Activated CD4-positive, alpha-beta T cell treated with anti-CD3 and anti-CD28 coated beads for 1 hour (primary cell): ENCODE measurements around the gene DSE.

Experiments used
- DNase-seq: peaks from one replicate; pipeline ENCODE4 v3.0.0-alpha.2; 2020

DSE gene

DNA sequence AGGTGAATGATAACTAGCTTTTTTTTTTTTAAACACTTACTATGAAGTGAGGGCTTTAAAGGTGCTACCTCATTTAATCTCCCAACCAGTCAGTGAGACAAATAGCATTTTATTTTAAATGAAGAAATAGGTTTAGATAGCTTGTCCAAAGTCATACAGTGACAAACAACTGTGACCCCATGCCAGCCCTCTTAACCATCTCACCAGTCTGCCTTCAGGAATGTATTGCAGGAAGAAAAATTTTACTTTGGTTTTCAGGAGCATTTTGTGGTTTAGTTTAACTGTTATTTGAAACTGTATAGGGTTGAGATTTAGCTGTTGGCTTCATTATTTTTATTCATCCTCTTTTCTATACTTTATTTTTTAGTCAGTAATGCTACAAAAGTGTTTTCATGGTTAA is 18.6 kb downstream of the DSE start:
- DNase-seq = no peak

- DNase-seq = no peak
These were observed 19.8 kb downstream of the DSE start for GRCh38 chr6:116390581-116390980.

DNA sequence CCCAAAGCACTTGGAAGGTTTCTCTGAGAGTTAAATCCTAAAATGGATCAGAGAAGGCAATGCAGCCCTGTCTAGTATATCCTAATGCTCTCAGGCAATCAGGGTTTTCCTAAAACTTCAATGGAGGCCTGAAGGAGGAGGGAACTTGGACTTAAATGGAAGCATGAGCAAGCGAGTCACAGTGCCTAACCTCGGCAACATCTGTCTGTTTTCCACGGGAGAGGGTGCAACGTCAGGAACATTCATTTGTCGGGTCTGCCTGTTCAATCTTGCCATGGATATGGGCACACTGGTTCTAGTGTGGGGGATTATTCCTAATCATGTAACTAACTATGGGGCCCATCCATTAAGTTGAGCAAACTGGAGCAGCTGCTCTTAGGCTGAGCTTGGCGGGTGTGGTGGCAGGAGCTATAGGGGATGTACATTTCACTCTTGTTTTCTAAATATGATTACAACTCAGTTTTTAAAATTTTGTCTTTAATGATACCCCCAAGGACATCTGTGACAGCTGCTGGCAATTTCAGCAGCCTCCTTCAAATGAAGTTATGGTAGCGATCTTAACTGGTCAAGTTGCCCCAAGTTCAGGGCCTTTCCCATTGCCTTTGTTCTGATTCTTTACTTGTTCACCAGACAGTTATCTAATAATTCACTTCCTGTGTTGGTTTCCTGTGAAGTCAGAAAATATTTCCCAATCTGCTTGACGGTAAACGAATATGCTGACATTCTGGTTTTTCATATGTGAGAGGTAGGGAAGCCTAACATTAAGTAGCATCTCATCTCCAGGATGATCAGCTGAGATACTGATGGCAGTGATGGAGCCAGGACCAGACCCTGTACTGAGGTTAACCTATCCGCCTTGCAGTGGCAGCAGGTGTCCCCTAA is 21.6 kb downstream of the DSE start:
- DNase-seq = no peak

DNA sequence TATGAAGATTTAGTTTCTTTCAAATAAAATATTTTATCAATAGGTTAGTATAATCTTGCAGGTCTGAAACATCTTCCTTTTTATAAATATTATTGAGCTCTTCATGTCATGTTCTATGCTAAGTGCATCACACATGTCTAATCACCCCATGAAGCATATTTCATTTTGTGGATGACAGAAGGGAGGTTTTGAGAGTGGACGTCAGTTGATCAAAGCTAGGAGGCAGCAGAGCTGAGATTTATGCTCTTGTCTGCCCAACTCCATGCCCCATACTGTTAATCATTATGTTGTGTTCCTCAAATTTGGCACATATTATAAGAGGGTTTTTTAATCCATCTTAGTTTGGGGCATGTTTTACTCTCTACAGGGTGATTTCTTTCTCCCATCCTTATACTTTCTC is 22.7 kb downstream of the DSE start:
- DNase-seq = no peak

DNA sequence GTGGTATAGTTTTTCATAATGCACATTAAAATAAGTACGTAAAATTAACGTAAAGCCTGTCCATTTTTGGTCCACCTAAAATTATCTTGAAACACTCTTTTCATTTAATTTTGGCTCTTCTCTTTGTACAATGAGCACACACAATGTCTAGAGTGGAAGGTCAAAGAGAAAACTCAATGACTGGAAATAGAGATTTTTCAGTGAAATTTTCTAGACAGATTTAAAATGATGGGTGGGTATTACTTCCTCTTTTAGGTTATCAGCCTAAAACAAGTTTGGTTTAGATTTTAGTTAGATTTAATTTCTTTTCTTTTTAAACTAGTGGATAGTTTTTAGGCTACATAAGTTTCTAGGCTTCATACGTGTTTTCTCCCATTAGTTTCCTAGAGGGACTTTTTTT is 24.9 kb downstream of the DSE start:
- no peak for DNase-seq

DNA sequence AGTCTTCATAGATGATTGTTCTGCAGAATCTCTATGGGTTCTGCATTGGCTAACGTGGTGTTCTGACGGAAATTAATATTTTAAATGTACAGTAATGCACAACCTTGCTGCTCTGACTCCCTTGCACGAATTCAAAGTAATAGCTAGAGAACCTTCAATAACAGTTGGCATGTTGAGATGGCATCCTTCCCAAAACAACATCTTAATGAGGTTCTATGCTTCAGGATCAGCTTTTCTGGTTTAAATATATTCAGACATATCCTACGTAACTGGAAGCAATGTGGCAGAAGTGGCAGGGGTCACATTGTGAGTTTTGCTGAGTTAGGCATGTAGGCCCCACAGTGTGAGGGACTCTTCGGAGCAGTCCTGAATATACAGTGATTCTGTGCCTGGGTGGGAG is 25.7 kb downstream of the DSE start:
- no peak for DNase-seq

GRCh38 chr6:116397914-116398313 is 27.2 kb downstream of the DSE start:
- no peak for DNase-seq

DNA sequence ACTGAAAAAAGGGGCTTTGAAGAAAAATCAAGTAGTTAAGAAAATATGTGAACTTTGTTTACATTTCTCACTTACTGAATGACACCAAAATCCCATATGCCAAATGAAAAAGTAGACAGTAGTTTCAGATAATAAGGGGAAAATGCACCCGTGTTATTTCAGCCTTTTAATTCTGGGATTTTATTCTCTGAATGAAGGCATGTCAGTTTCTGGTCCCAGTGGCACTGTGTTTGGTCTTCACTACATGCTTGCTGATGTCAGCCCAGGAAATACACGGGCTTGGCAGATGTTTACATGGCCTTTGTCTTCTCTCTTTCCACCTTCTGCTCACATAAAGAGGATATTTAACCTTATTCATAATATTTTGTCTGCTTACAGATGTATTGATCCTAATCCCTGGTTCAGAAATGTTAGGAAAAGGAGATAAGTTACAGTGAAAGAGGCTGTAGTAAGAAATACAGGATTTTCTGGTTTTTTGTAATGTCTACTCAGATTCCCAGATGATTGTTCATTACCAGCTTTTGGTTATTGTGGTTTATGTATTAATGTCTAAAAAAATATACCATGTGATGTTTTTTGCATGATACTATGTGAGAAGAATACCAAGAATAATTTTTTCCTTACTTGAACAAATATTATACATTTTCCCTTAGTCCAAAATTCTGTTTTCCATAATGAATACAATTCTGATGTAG is 27.7 kb downstream of the DSE start:
- no peak for DNase-seq

- no peak for DNase-seq
These were observed 28.5 kb downstream of the DSE start for GRCh38 chr6:116399287-116399686.

- DNase-seq = no peak
These were observed 29.6 kb downstream of the DSE start for GRCh38 chr6:116400328-116400727.

- no peak for DNase-seq
These were observed 31.6 kb downstream of the DSE start for GRCh38 chr6:116402108-116402937.

DNA sequence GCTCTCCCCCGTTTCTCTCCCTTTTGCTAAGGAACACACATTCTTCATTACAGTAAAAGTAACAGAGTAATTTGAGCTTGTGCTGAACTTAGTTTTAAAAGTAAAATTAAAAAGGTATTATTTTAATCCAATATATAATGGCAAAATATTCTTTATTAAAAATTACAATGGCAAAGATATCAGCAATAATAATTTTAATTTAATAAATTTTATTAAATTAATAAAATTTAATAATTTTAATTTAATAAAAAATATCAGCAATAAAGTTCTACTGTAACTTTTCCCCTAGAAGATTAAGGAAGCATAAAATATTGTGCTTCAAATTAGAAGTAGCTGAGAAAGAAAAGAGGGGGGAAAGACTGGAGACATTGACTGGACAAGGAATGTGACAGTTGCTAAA is 32.5 kb downstream of the DSE start:
- no peak for DNase-seq

GRCh38 chr6:116404696-116405095 is 33.9 kb downstream of the DSE start:
- DNase-seq = no peak

GRCh38 chr6:116405138-116405537 is 34.4 kb downstream of the DSE start:
- no peak for DNase-seq

GRCh38 chr6:116405652-116406356 is 35.1 kb downstream of the DSE start:
- no peak for DNase-seq

GRCh38 chr6:116406678-116407345 is 36.1 kb downstream of the DSE start:
- DNase-seq = no peak

GRCh38 chr6:116408491-116408890 is 37.7 kb downstream of the DSE start:
- no peak for DNase-seq

- DNase-seq = no peak
These were observed 39.0 kb downstream of the DSE start for GRCh38 chr6:116409756-116410155.

DNA sequence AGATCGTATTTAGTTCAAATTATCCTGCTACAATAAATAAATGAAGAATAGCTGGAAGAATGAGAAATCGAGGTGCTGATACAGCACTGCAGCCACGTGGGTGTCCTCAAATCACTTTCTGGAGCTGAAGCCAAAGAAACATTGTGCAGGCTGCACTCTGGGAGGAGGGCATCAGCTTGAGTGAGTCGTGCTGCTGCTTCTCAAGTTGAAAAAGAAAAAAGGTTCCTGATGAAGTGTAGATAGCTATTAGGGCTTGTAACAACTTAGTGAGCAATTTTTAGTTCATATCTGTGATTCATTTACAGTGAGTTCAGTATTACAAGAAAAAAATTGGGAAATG is 40.5 kb downstream of the DSE start:
- DNase-seq = no peak

DNA sequence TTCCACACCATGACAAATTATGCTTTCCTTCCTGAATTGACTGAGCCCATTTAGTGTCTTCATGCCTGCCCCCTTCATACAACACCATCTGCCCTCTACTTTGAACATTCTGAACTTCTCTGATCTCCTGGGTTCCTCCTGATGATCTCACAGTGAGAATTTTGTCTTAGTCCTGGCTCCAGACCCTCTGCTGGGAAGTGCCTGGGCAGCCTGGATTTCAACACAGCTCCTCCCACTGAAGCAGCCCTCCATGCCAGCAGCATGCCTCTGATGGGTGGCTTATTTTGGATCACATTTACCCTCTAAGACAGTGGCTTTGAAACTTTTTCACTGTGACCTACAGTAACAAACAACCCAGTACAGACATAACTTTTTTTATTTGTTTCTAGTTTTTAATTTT is 41.5 kb downstream of the DSE start:
- no peak for DNase-seq

- no peak for DNase-seq
These were observed 42.6 kb downstream of the DSE start for GRCh38 chr6:116413357-116413756.

DNA sequence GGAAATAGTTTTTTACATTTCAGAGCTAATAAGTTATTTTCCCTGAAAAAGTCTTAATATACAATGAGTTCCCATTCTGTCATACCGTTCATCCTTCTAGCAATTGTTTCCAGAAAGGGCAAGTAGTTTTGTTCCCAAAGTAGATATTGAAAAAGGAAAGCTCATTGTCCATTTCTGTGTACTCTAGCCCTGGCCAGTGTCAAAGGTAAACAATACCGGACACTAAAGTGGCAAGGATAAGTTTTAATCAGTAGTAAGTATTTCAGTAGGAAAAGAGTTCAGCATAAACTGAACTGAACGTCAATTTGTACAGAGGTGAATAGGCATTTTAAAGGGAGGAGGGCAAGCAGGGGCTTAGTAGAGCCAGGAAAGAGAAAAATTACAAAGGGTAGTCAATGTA is 46.9 kb downstream of the DSE start:
- no peak for DNase-seq
